H9 (cell line): ENCODE measurements around the gene CDK17. TPM values are rescaled to one million over a fixed set of nuclear protein-coding genes. Genes with fewer than 3 reads are reported as not detected.

ENCODE experiments used
- DNase-seq: peaks from one replicate; pipeline ENCODE4 v3.0.0-alpha.2; 2017
- H2AFZ ChIP-seq: one replicate; pipeline ENCODE4 v1.6.1; 2013; ENCODE audit warnings: mild to moderate bottlenecking, low read length, control low read depth, moderate library complexity
- H2AK5ac ChIP-seq: 2 replicates; pipeline ENCODE4 v1.6.1; 2013; ENCODE audit warnings: low read length, control low read depth, mixed read lengths; ENCODE audit not compliant: insufficient read length
- H2BK120ac ChIP-seq: one replicate; pipeline ENCODE4 v1.6.1; 2013; ENCODE audit warnings: low read depth, mild to moderate bottlenecking, low read length, control low read depth, inconsistent platforms; ENCODE audit not compliant: poor library complexity, severe bottlenecking
- H2BK12ac ChIP-seq: 2 replicates; pipeline ENCODE4 v1.6.1; 2013; ENCODE audit warnings: low read length, control low read depth, mixed read lengths, low read depth; ENCODE audit not compliant: insufficient read length
- H2BK15ac ChIP-seq: 2 replicates; pipeline ENCODE4 v1.6.1; 2013; ENCODE audit warnings: low read depth, low read length, control low read depth
- H2BK20ac ChIP-seq: one replicate; pipeline ENCODE4 v1.6.1; 2013; ENCODE audit warnings: low read depth, mild to moderate bottlenecking, low read length, control low read depth, inconsistent platforms; ENCODE audit not compliant: poor library complexity, severe bottlenecking
- H2BK5ac ChIP-seq: 2 replicates; pipeline ENCODE4 v1.6.1; 2013; ENCODE audit warnings: low read length, control low read depth, mixed read lengths; ENCODE audit not compliant: insufficient read length
- H3K14ac ChIP-seq: 2 replicates; pipeline ENCODE4 v1.6.1; 2013; ENCODE audit warnings: low read length, control low read depth; ENCODE audit not compliant: insufficient read depth
- H3K18ac ChIP-seq: 2 replicates; pipeline ENCODE4 v1.6.1; 2013; ENCODE audit warnings: low read depth, mild to moderate bottlenecking, mixed read lengths, low read length, control low read depth; ENCODE audit not compliant: insufficient read length
- H3K23ac ChIP-seq: 2 replicates; pipeline ENCODE4 v1.6.1; 2013; ENCODE audit warnings: low read length, control low read depth, mixed read lengths, low read depth; ENCODE audit not compliant: insufficient read length
- H3K23me2 ChIP-seq: 2 replicates; pipeline ENCODE4 v1.6.1; 2013; ENCODE audit warnings: low read depth, mild to moderate bottlenecking, mixed read lengths, low read length, control low read depth; ENCODE audit not compliant: insufficient read length, poor library complexity, severe bottlenecking
- H3K27ac ChIP-seq: 2 replicates; pipeline ENCODE4 v1.5.1; 2013; ENCODE audit warnings: low read length, control low read depth, mixed read lengths, low read depth; ENCODE audit not compliant: insufficient read length
- H3K27me3 ChIP-seq: 2 replicates; pipeline ENCODE4 v1.6.1; 2013; ENCODE audit warnings: low read length, control low read depth, inconsistent platforms; ENCODE audit not compliant: insufficient read depth
- H3K4ac ChIP-seq: 2 replicates; pipeline ENCODE4 v1.6.1; 2013; ENCODE audit warnings: low read depth, mild to moderate bottlenecking, control low read depth, inconsistent platforms, low read length, moderate library complexity
- H3K4me1 ChIP-seq: 2 replicates; pipeline ENCODE4 v1.6.1; 2013; ENCODE audit warnings: low read length, control low read depth, inconsistent platforms; ENCODE audit not compliant: insufficient read depth
- H3K4me2 ChIP-seq: 2 replicates; pipeline ENCODE4 v1.6.1; 2013; ENCODE audit warnings: low read length, control low read depth, mixed read lengths; ENCODE audit not compliant: insufficient read length, insufficient read depth
- H3K56ac ChIP-seq: 2 replicates; pipeline ENCODE4 v1.6.1; 2013; ENCODE audit warnings: low read depth, mild to moderate bottlenecking, mixed read lengths, low read length, control low read depth; ENCODE audit not compliant: insufficient read length
- H3K79me1 ChIP-seq: 2 replicates; pipeline ENCODE4 v1.6.1; 2013; ENCODE audit warnings: low read depth, mild to moderate bottlenecking, moderate library complexity, low read length, control low read depth, inconsistent platforms; ENCODE audit not compliant: insufficient read depth, poor library complexity, severe bottlenecking
- H3K79me2 ChIP-seq: 2 replicates; pipeline ENCODE4 v1.6.1; 2013; ENCODE audit warnings: low read length, control low read depth, inconsistent platforms; ENCODE audit not compliant: insufficient read depth
- H3K9ac ChIP-seq: 2 replicates; pipeline ENCODE4 v1.6.1; 2013; ENCODE audit warnings: low read length, control low read depth, mixed read lengths; ENCODE audit not compliant: insufficient read length; ENCODE audit errors: extremely low read depth
- H3K9me3 ChIP-seq: one replicate; pipeline ENCODE4 v1.6.1; 2013; ENCODE audit warnings: low read depth, low read length, inconsistent platforms; ENCODE audit not compliant: control insufficient read depth
- H3T11ph ChIP-seq: one replicate; pipeline ENCODE4 v1.6.1; 2013; ENCODE audit warnings: mild to moderate bottlenecking, low read length, control low read depth, inconsistent platforms
- H4K20me1 ChIP-seq: one replicate; pipeline ENCODE4 v1.6.1; 2013; ENCODE audit not compliant: control insufficient read depth, insufficient read length, insufficient read depth
- H4K5ac ChIP-seq: 2 replicates; pipeline ENCODE4 v1.6.1; 2013; ENCODE audit warnings: low read depth, mild to moderate bottlenecking, mixed read lengths, low read length, control low read depth; ENCODE audit not compliant: insufficient read length
- H4K8ac ChIP-seq: replicated peaks from 2 replicates; pipeline ENCODE4 v1.6.1; 2013; ENCODE audit warnings: low read length, control low read depth, mixed read lengths, low read depth; ENCODE audit not compliant: insufficient read length
- H4K91ac ChIP-seq: 2 replicates; pipeline ENCODE4 v1.6.1; 2013; ENCODE audit warnings: low read depth, mild to moderate bottlenecking, moderate library complexity, mixed read lengths, low read length, control low read depth; ENCODE audit not compliant: insufficient read length
- H3K27ac Mint-ChIP-seq, 3 experiments: 2 replicates in 2 of 3; 3 replicates in 1 of 3; pipeline ENCODE4 v1.8.0; 2020 to 2021; ENCODE audit warnings: mixed read lengths in 3 of 3, mild to moderate bottlenecking in 1 of 3, moderate library complexity in 1 of 3
- H3K27me3 Mint-ChIP-seq: 2 replicates; pipeline ENCODE4 v1.8.0; 2021; ENCODE audit warnings: low read depth, mild to moderate bottlenecking, moderate library complexity, mixed read lengths
- H3K36me3 Mint-ChIP-seq, 3 experiments: 2 replicates in 2 of 3; 3 replicates in 1 of 3; pipeline ENCODE4 v1.8.0; 2020 to 2021; ENCODE audit warnings: low read depth in 3 of 3, mixed read lengths in 3 of 3; ENCODE audit not compliant: insufficient read depth in 1 of 3
- H3K4me1 Mint-ChIP-seq, 2 experiments: 2 replicates each; pipeline ENCODE4 v1.8.0; 2020; ENCODE audit warnings: mixed read lengths in 2 of 2
- H3K4me3 Mint-ChIP-seq, 2 experiments: 2 replicates in 1 of 2; 3 replicates in 1 of 2; pipeline ENCODE4 v1.8.0; 2020 to 2021; ENCODE audit warnings: mild to moderate bottlenecking in 2 of 2, mixed read lengths in 2 of 2, moderate library complexity in 1 of 2
- H3K9me3 Mint-ChIP-seq, 2 experiments: 2 replicates in 1 of 2; 3 replicates in 1 of 2; pipeline ENCODE4 v1.8.0; 2020; ENCODE audit warnings: mild to moderate bottlenecking in 2 of 2, mixed read lengths in 2 of 2, moderate library complexity in 1 of 2
- WGBS: extraction: QIAGEN DNeasy Blood & Tissue Kit; methylation state at CpG from one replicate; pipeline ENCODE4 v1.1.7; 2013; ENCODE audit warnings: missing lambda C conversion rate, low lambda C conversion rate, mixed read lengths; ENCODE audit not compliant: insufficient read length; ENCODE audit errors: extremely low coverage; 5-methylcytosine and 5-hydroxymethylcytosine counted together
- total RNA-seq: library from RNA; stranded (reverse); gene quantifications from 2 replicates; pipeline ENCODE4 v1.2.1, GENCODE V29; 2021
- TF ChIP-seq, protein P1 (sequence below): fragments of 200-600 bp; sonication (generic); conservative IDR thresholded peaks from 3 replicates; pipeline ENCODE4 v1.8.0; 2021; ENCODE audit warnings: antibody characterized with exemption, mild to moderate bottlenecking

CDK17 gene
- total RNA-seq, 1 experiment from 2014 or later, result 28.8 TPM

DNA sequence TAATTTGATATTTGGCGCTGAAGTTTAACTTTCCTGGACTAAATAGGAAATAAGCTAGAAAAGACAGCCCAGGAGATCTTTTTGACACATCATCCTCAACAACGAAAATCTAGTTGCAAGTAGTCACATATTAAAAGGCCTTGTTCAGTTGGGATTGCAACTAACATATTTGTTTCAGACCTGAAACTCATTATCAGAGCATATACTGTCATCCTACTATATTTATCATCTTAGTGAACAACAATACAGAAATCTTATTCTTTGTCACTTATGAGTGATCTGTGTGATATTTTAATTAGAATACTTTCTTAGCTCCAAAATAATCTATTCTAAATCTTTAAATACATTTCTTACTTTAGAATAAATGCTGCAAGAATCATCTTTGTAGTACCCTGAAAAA, 134.0 kb downstream of the CDK17 start:
- H3K9me3 Mint-ChIP-seq, result no peaks in the 10 kb centered on the region
- Histone ChIP-seq H4K8ac (no peak overlapping the region), H3K9ac (no peak overlapping the region), H4K20me1 (no peaks in the 10 kb centered on the region), H2BK20ac (no peak overlapping the region), H2BK12ac (no peak overlapping the region), H3K9me3 (no peaks in the 10 kb centered on the region), H2AK5ac (no peak overlapping the region), H3K4ac (no peak overlapping the region), H4K91ac (no peak overlapping the region), H3K23me2 (no peaks in the 10 kb centered on the region), H3K27ac (no peak overlapping the region), H3K18ac (no peak overlapping the region), H2BK5ac (no peak overlapping the region), H3K56ac (no peak overlapping the region), H3K14ac (no peak overlapping the region), H4K5ac (no peak overlapping the region), H2AFZ (no peak overlapping the region), H3T11ph (no peak overlapping the region), H3K27me3 (no peaks in the 10 kb centered on the region), H3K4me2 (no peak overlapping the region), H3K79me1 (no peaks in the 10 kb centered on the region), H2BK15ac (no peak overlapping the region), H3K79me2 (no peaks in the 10 kb centered on the region), H2BK120ac (no peak overlapping the region), H3K4me1 (no peaks in the 10 kb centered on the region), H3K23ac (no peak overlapping the region)
- no peaks in the 10 kb centered on the region for H3K27me3 Mint-ChIP-seq
- WGBS, result no CpG with 5 or more reads among the region's 2 CpGs
- peaks cover 2 to 12% of the 10 kb centered on the region in 2 experiments for H3K4me1 Mint-ChIP-seq
- no peak overlapping the region for H3K27ac Mint-ChIP-seq
- TF ChIP-seq, protein P1, sequence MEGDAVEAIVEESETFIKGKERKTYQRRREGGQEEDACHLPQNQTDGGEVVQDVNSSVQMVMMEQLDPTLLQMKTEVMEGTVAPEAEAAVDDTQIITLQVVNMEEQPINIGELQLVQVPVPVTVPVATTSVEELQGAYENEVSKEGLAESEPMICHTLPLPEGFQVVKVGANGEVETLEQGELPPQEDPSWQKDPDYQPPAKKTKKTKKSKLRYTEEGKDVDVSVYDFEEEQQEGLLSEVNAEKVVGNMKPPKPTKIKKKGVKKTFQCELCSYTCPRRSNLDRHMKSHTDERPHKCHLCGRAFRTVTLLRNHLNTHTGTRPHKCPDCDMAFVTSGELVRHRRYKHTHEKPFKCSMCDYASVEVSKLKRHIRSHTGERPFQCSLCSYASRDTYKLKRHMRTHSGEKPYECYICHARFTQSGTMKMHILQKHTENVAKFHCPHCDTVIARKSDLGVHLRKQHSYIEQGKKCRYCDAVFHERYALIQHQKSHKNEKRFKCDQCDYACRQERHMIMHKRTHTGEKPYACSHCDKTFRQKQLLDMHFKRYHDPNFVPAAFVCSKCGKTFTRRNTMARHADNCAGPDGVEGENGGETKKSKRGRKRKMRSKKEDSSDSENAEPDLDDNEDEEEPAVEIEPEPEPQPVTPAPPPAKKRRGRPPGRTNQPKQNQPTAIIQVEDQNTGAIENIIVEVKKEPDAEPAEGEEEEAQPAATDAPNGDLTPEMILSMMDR, result no peak
- DNase-seq, result no peak
- H3K4me3 Mint-ChIP-seq, result no peak overlapping the region
- peaks cover 0 to 25% (median 4%) of the 10 kb centered on the region in 3 experiments; a peak in 5 of 7 replicates for H3K36me3 Mint-ChIP-seq
